GM13976 (cell line): ENCODE results near the gene SUPT6H.

Source experiments
- DNase-seq: peaks from one replicate; pipeline ENCODE4 v3.0.0; 2012; ENCODE audit warnings: low spot score
- CTCF ChIP-seq: IDR thresholded peaks from 2 replicates; pipeline ENCODE4 v1.5.1; 2012; ENCODE audit warnings: borderline replicate concordance, mild to moderate bottlenecking; ENCODE audit not compliant: insufficient read depth; ENCODE audit errors: extremely low read depth, missing control alignments, control extremely low read depth
- in situ Hi-C: fragments of 300-500 bp; cut with MboI; formaldehyde crosslinking; loops from one replicate; pipeline ENCODE4 v1.12.0; 2022; ENCODE audit warnings: low sequenced_read_pairs, mixed read lengths, inconsistent platforms; ENCODE audit not compliant: unreplicated experiment

Gene SUPT6H

GRCh38 chr17:28634206-28634865 is 27.7 kb upstream of the SUPT6H start:
- TF ChIP-seq CTCF: no peak
- no peak for DNase-seq
- in situ Hi-C loops: no loop called here

DNA sequence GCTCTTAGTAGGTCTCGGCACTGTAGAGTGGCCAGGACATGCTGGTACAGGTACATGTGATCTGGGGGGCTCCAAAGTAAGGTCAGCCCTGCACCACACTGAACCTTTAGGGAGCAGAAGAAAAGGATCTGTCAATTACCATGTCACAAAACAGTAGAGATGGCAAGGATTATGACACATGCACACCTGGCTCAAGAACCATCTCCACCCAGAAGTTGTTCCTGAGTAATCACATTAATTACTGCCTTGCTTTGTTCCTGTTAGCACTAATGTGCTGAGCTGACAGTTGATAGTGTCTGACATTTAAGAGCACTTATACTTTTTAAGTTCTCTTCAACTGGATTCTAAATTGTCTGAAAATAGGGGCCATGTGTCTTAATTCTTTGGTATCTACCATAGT is 26.5 kb upstream of the SUPT6H start:
- TF ChIP-seq CTCF: no peak
- in situ Hi-C loops: no loop called here
- no peak for DNase-seq

GRCh38 chr17:28641579-28641978 is 20.4 kb upstream of the SUPT6H start:
- in situ Hi-C loops: no loop called here

DNA sequence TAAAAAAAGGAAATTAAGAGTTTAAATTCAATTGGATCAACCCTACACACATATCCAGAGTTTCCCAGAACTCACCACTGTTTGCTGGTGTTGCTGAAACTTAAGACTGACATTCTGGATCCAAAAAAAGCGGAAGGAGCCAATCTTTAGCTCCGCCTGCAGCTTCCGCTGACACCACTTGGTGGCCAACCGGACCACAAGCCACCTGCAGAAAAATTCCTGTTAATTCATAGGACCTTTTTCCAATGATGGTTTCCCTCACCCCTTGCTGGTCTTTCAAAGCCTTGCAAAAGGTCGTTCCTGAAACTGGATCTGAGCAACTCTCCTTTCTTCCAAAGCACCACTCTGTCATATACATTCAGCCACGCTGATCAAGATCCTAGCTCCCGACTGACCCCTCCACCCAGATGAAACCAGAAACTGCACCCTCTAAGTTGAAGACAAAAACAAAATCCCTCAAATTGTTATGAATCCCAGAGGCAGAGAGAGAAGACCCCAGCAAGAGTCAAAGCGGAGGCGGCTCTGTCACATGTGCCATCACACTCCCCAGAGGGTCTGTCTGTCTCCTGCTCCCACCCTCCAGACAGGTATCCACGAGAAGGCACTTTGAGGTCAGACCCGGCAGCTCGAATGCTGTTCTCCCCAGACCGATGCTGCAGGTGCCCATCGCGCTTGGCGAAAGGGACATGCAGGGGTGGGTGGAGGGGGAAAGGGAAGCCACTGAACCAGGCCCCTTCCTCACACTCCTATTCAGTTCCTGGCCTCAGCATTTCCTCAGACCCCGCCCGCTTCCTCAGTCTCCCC is 17.8 kb upstream of the SUPT6H start:
- in situ Hi-C loops: no loop called here
- DNase-seq: peak; percentile 67
- peak; percentile 25 for TF ChIP-seq CTCF

More at GRCh38 chr17:28641579-28641978, 20.4 kb upstream of the SUPT6H start:
- no peak for DNase-seq
- TF ChIP-seq CTCF: no peak

- no peak for TF ChIP-seq CTCF
- DNase-seq: peak; percentile 99
- in situ Hi-C loops: no loop called here
Measured at GRCh38 chr17:28644787-28645575, 17.0 kb upstream of the SUPT6H start, which contains the start of gene BLTP2. TSS of gene BLTP2 (minus strand) at chr17:28645158. CDS start at chr17:28645056, 102 bp downstream.

DNA sequence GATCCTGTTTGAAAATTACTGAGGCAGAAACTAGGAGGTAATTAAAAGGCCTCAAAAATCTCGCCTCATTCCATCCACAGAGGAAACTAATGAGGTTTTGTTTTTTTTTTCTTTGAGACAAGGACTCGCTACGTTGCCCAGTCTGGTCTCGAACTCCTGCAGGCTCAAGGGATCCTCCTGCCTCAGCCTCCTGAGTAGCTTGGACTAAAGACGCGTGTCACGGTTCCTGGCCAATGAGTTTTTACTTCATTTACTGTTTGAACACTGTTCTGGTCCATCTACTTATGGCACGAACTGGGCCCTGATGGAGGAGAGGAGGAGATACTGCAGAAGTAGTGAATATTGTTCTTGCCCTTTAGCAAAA is 16.4 kb upstream of the SUPT6H start:
- in situ Hi-C loops: no loop called here
- no peak for DNase-seq

More for the DNA sequence above, 16.4 kb upstream of the SUPT6H start:
- TF ChIP-seq CTCF: no peak
